ENCODE measurements around the gene SLC15A1.
"Not testable (repeated sequence)": the region's sequence is repeated elsewhere in the genome, so short reads cannot be mapped to it uniquely, and the experiment has no call there.

Gene SLC15A1

GRCh38 chr13:98781045-98781444 lies 28.6 kb upstream of the SLC15A1 start:
- no peak for DNase-seq

GRCh38 chr13:98780451-98780850 lies 28.0 kb upstream of the SLC15A1 start:
- no peak for DNase-seq

GRCh38 chr13:98779695-98780094 lies 27.2 kb upstream of the SLC15A1 start:
- DNase-seq, result no peak

GRCh38 chr13:98778749-98779148 lies 26.3 kb upstream of the SLC15A1 start:
- no peak for DNase-seq

GRCh38 chr13:98776644-98777043 lies 24.2 kb upstream of the SLC15A1 start:
- no peak for DNase-seq

- DNase-seq, result no peak
Observed at GRCh38 chr13:98775844-98776598, 23.5 kb upstream of the SLC15A1 start.

GRCh38 chr13:98775386-98775785 lies 22.9 kb upstream of the SLC15A1 start:
- no peak for DNase-seq

- DNase-seq, result no peak
Observed at GRCh38 chr13:98774776-98775175, 22.3 kb upstream of the SLC15A1 start.

GRCh38 chr13:98773921-98774320 lies 21.4 kb upstream of the SLC15A1 start:
- DNase-seq, result no peak

- no peak for DNase-seq
Observed at GRCh38 chr13:98772794-98773452, 20.5 kb upstream of the SLC15A1 start.

GRCh38 chr13:98771838-98772611 lies 19.6 kb upstream of the SLC15A1 start:
- DNase-seq, result no peak

GRCh38 chr13:98769736-98770135 lies 17.3 kb upstream of the SLC15A1 start:
- no peak for DNase-seq

GRCh38 chr13:98768522-98768921 lies 16.1 kb upstream of the SLC15A1 start:
- DNase-seq, result no peak

- no peak for DNase-seq
Observed at GRCh38 chr13:98766697-98767096, 14.2 kb upstream of the SLC15A1 start.

- no peak for DNase-seq
Observed at GRCh38 chr13:98765996-98766519, 13.6 kb upstream of the SLC15A1 start.

GRCh38 chr13:98761986-98762616 lies 9.6 kb upstream of the SLC15A1 start:
- no peak for DNase-seq

GRCh38 chr13:98761126-98761985 lies 8.9 kb upstream of the SLC15A1 start:
- no peak for DNase-seq

- DNase-seq, result no peak
Observed at GRCh38 chr13:98755729-98756128, 3.3 kb upstream of the SLC15A1 start.

GRCh38 chr13:98755116-98755515 lies 2.6 kb upstream of the SLC15A1 start:
- DNase-seq, result no peak

- DNase-seq, result not testable (repeated sequence)
Observed at GRCh38 chr13:98754468-98754867, 2.0 kb upstream of the SLC15A1 start.

GRCh38 chr13:98751861-98752466 lies 508 bp downstream of the SLC15A1 start:
- no peak for DNase-seq

- DNase-seq, result no peak
Observed at GRCh38 chr13:98751367-98751782, 1.1 kb downstream of the SLC15A1 start.
